ENCODE results near the gene ADD1.
"Not testable (repeated sequence)": the region's sequence is repeated elsewhere in the genome, so short reads cannot be mapped to it uniquely, and the experiment has no call there.

ADD1 gene

DNA sequence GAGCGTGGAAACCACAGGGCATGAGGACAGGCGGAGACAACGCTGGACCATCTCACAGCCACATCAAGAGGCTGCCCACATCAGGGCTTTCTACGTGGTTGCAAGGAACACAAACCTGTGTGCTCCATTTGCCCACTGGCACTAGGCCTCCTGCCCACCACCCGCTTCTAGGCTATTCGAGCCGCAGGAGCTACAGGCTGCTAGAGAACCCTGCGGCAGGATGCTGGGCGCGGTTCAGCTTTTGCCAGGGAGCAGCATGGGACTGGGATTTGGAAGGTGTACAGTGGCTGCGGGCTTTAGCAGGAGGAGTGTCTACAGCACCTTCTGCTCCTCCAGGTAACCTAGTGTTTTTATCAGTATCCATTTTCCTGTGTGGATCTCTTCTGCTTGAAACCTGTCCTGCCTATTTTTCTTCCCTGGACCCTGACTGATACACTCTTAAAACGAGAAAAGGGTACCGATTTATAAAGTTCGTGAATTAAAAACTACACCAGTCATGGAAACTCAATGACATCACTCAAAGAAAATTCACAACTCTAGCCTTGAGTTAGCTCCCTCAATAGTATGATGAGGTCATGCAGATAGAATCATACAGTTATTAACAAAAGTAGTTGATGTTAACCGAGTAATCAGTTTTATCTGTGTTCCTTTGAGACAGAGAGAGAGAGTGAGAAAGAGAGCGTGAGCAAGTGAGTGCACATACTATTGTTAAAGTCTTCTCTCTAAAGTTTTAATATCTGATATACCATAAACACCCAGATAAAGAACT lies 106.8 kb downstream of the ADD1 start:
- DNase-seq, result no peak

GRCh38 chr4:2953496-2953895 lies 109.9 kb downstream of the ADD1 start:
- DNase-seq, result no peak

- DNase-seq, result no peak
Observed at GRCh38 chr4:2954358-2955185, 110.9 kb downstream of the ADD1 start.

- DNase-seq, result not testable (repeated sequence)
Observed at GRCh38 chr4:2955186-2956044, 111.8 kb downstream of the ADD1 start.

DNA sequence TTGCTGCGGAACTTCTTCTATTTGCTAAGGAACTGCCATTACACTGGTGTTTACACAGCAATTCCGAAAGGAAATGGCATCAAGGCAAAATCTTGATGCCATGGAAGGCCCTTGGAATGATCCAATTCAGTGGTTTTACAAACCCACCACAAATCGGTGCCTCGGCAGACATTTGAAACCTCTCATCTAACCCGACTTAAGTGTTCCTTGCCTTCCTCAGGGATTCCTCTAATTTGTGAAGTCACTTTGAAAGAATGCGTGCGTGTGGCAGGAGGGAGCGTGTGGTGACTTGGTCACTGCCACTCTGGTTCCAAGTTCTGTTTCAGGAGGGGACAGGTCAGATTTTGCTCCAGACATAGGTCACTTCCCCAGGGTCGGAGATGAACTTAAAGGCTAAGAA lies 114.8 kb downstream of the ADD1 start:
- no peak for DNase-seq

DNA sequence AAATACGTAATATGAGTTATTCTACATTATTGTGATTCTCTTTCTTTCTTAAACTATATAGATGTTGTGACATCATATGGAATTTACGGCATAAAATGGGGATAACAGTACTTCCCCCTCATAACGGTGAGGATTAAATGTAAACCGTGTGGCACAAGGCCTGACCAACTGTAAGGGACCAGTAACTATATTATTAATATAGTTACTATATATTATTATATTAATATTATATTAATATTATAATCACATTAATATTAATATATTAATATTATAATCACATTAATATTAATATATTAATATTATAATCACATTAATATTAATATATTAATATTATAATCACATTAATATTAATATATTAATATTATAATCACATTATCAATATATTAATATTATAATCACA lies 116.8 kb downstream of the ADD1 start:
- not testable (repeated sequence) for DNase-seq

GRCh38 chr4:2961421-2961810 lies 117.8 kb downstream of the ADD1 start:
- DNase-seq, result no peak

GRCh38 chr4:2961811-2962441 lies 118.3 kb downstream of the ADD1 start:
- DNase-seq, result no peak

DNA sequence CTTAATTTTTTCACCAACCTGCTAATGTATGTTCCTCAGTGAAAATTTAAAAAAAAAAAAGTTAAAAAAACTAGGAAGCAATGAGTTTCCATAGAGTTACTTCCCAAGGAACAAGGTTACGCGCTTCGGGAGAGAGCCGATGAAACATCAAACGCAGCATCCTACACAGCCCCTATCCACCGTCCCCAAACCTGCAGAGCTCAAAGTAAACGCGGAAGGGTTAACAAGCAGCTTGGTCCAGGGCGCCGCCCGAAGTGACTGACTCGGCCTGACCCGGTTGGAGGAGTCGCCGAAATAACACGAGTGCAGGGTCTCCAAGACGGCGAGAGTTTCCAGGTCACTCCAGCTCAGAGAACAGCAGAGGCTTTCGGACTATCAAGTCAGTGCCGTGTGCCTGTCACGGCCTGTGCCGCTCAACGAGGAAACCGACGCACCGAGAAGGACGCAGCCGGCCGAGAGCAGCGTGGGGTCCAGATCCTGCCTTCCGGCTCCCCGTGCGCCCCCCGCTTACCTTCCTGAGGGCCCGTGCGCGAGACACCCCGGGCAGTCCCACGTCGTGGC lies 119.0 kb downstream of the ADD1 start:
- DNase-seq, result no peak

DNA sequence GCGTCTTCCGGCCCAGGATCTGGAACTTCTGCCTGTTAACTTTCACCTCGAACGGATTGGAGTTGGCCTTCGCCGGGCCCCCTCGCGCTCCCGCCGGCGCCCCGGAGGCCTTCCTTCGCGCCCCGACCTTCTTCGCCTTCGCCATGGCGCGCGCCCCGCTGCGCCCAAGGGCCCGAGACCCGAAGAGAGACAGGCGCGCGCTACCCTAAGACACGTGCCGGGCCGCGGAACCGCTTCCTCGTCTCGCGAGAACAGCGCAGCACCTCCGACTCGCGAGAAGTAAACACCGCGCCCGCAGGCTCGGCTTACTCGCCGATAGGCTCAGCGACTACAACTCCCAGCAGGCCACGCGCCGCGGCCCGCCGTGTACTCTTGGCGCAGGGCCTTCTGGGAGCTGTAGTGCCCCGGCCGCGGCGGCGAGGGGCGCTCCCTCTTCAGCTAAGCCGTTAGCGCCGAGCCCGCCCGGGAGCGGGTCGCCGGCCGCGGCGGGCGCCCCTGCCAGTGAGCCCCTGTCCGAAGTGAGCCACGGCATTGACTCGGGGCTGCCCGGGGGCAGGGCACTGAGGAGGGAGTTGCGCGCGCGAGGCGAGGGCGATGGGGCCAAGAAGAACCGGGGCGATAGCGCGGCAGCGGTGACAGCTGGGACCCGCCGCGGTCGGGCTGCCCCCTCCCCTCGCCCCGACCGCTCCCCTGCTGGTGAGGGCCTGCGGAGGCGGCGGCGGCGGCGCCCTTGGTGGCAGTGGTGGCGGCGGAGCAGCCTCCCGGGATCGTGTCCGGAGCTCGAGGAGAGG lies 119.7 kb downstream of the ADD1 start, which contains the start of the genes GRK4 and NOP14:
TSS of gene GRK4 (plus strand) at position 397 of the 791 bp plus-strand sequence. CDS start 500 bp downstream, outside the sequence.
TSS of gene NOP14 (minus strand) at position 232 of the 791 bp plus-strand sequence. CDS start at position 145, 87 bp downstream.
- DNase-seq, result peak; percentile 80

- no peak for DNase-seq
Observed at GRCh38 chr4:2963966-2964471, 120.4 kb downstream of the ADD1 start.

- DNase-seq, result no peak
Observed at GRCh38 chr4:2964706-2965258, 121.1 kb downstream of the ADD1 start.

GRCh38 chr4:2965262-2965661 lies 121.6 kb downstream of the ADD1 start:
- DNase-seq, result no peak

- no peak for DNase-seq
Observed at GRCh38 chr4:2968381-2968780, 124.7 kb downstream of the ADD1 start.

- no peak for DNase-seq
Observed at GRCh38 chr4:2971275-2971674, 127.6 kb downstream of the ADD1 start.

- DNase-seq, result no peak
Observed at GRCh38 chr4:2977211-2978088, 133.8 kb downstream of the ADD1 start.

All from GOT3 (cell line).